ENCODE results near the gene SYNE2.

DNA sequence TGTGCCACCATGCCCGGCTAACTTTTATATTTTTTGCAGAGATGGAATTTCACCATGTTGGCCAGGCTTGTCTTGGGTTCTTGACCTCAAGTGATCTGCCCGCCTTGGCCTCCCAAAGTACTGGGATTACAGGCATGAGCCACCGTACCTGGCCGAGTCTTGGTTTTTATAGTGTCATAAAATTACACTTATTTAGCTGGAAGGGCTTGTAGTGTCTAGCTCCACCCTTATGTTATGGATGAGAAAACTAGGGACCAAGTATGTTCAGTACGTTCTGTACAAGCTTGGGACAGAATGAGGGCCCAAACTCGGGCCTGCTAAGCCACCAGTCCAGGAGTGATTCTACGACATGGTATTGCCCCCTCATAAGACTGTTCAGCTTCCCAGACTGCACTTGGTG lies 35.1 kb downstream of the SYNE2 start:
- TF ChIP-seq CTCF (IDR thresholded peaks at IDR 0.05) (no peak), POLR2A (IDR thresholded peaks at IDR 0.05) (no peak), EP300 (IDR thresholded peaks at IDR 0.05) (no peak)
